HUES64 (cell line): ENCODE measurements around the gene BLOC1S6. TPM values are rescaled to one million over a fixed set of nuclear protein-coding genes. Genes with fewer than 3 reads are reported as not detected.
A peak's percentile ranks its signal among the peaks of the same experiment; 100 is the strongest.

Experiments
- H3K27ac ChIP-seq: 2 replicates; pipeline ENCODE4 v1.7.0; 2013; ENCODE audit warnings: low read depth, low read length, inconsistent platforms
- H3K27me3 ChIP-seq: 2 replicates; pipeline ENCODE4 v1.6.1; 2013; ENCODE audit warnings: mild to moderate bottlenecking, low read length; ENCODE audit not compliant: insufficient read depth
- H3K36me3 ChIP-seq: 2 replicates; pipeline ENCODE4 v1.6.1; 2013; ENCODE audit warnings: mild to moderate bottlenecking, low read length; ENCODE audit not compliant: insufficient read depth
- H3K4me1 ChIP-seq: 2 replicates; pipeline ENCODE4 v1.6.1; 2013; ENCODE audit warnings: mild to moderate bottlenecking, low read length, moderate library complexity; ENCODE audit not compliant: insufficient read depth
- H3K4me3 ChIP-seq: 2 replicates; pipeline ENCODE4 v1.5.1; 2013; ENCODE audit warnings: mild to moderate bottlenecking, low read length, moderate library complexity
- H3K9ac ChIP-seq: 2 replicates; pipeline ENCODE4 v1.6.1; 2013; ENCODE audit warnings: mild to moderate bottlenecking, low read depth, low read length
- H3K9me3 ChIP-seq: 2 replicates; pipeline ENCODE4 v1.6.1; 2013; ENCODE audit warnings: low read depth, low read length; ENCODE audit not compliant: insufficient read depth
- WGBS: fragments of 150-250, 120-280 bp; methylation state at CpG from one replicate; pipeline ENCODE4 v1.1.7; 2013; ENCODE audit warnings: missing lambda C conversion rate; 5-methylcytosine and 5-hydroxymethylcytosine counted together
- polyA plus RNA-seq, 2 experiments: library from polyadenylated mRNA; stranded (reverse); fragments of 50-300 nt; gene quantifications; one replicate each; pipeline ENCODE4 v1.2.3, GENCODE V29; 2013

BLOC1S6 gene
- polyA plus RNA-seq (2013, experiment 1 of 2), result 27.5 TPM
- polyA plus RNA-seq (2013, experiment 2 of 2), result 30.6 TPM

GRCh38 chr15:45587095-45587862 is at the start of gene BLOC1S6:
Gene BLOC1S6, plus strand, starts transcription at chr15:45587379. Its CDS starts 65 bp downstream, at chr15:45587444.
- H3K27ac ChIP-seq, result peak within 1 kb of the TSS; percentile 91
- no peaks in the 10 kb centered on the region for H3K27me3 ChIP-seq
- H3K4me1 ChIP-seq, result peaks cover 13% of the 10 kb centered on the region
- peak within 1 kb of the TSS; percentile 95 for H3K9ac ChIP-seq
- no peaks in the 10 kb centered on the region for H3K9me3 ChIP-seq
- H3K36me3 ChIP-seq, result peaks cover 4% of the 10 kb centered on the region; the same call in 1 of the 2 replicates
- H3K4me3 ChIP-seq, result peak within 1 kb of the TSS; percentile 75
- WGBS, result under 1% methylated on average over 62 of the region's 62 CpGs

GRCh38 chr15:45539680-45540079 is 47.5 kb upstream of the BLOC1S6 start:
- Histone ChIP-seq H3K36me3 (no peaks in the 10 kb centered on the region), H3K4me1 (peaks cover 7% of the 10 kb centered on the region), H3K4me3 (no peak overlapping the region), H3K27me3 (no peaks in the 10 kb centered on the region), H3K9me3 (no peaks in the 10 kb centered on the region), H3K27ac (no peak overlapping the region), H3K9ac (no peak overlapping the region)
- 97% methylated on average over 3 of the region's 3 CpGs for WGBS

- Histone ChIP-seq H3K27ac (no peak overlapping the region), H3K4me1 (peaks cover 3% of the 10 kb centered on the region; the same call in 1 of the 2 replicates), H3K4me3 (no peak overlapping the region), H3K36me3 (no peaks in the 10 kb centered on the region), H3K27me3 (no peaks in the 10 kb centered on the region), H3K9me3 (no peaks in the 10 kb centered on the region), H3K9ac (no peak overlapping the region)
- no CpG with 5 or more reads among the region's 1 CpG for WGBS
Observed at GRCh38 chr15:45540531-45540930, 46.6 kb upstream of the BLOC1S6 start.

GRCh38 chr15:45543051-45543450 is 44.1 kb upstream of the BLOC1S6 start:
- Histone ChIP-seq H3K4me3 (no peak overlapping the region), H3K27ac (no peak overlapping the region), H3K36me3 (no peaks in the 10 kb centered on the region), H3K9ac (no peak overlapping the region), H3K27me3 (no peaks in the 10 kb centered on the region), H3K9me3 (no peaks in the 10 kb centered on the region), H3K4me1 (no peaks in the 10 kb centered on the region)
- 96% methylated on average over 2 of the region's 3 CpGs for WGBS

- Histone ChIP-seq H3K4me1 (no peaks in the 10 kb centered on the region), H3K36me3 (no peaks in the 10 kb centered on the region), H3K4me3 (no peak overlapping the region), H3K9ac (no peak overlapping the region), H3K27ac (no peak overlapping the region), H3K27me3 (no peaks in the 10 kb centered on the region), H3K9me3 (no peaks in the 10 kb centered on the region)
- 93% methylated on average over 4 of the region's 4 CpGs for WGBS
Observed at GRCh38 chr15:45544266-45545023, 42.7 kb upstream of the BLOC1S6 start.

- no peak overlapping the region for H3K4me3 ChIP-seq
- no peaks in the 10 kb centered on the region for H3K36me3 ChIP-seq
- H3K27ac ChIP-seq, result no peak overlapping the region
- no peaks in the 10 kb centered on the region for H3K4me1 ChIP-seq
- 95% methylated on average over 7 of the region's 7 CpGs for WGBS
- H3K9ac ChIP-seq, result no peak overlapping the region
- H3K27me3 ChIP-seq, result no peaks in the 10 kb centered on the region; the same call in 1 of the 2 replicates
- no peaks in the 10 kb centered on the region for H3K9me3 ChIP-seq
Observed at GRCh38 chr15:45546789-45547188, 40.4 kb upstream of the BLOC1S6 start.

GRCh38 chr15:45548753-45549520 is 38.2 kb upstream of the BLOC1S6 start:
- WGBS, result 91% methylated on average over 17 of the region's 17 CpGs
- Histone ChIP-seq H3K4me3 (no peak overlapping the region), H3K4me1 (no peaks in the 10 kb centered on the region), H3K27me3 (no peaks in the 10 kb centered on the region; the same call in 1 of the 2 replicates), H3K27ac (no peak overlapping the region), H3K9ac (no peak overlapping the region), H3K36me3 (no peaks in the 10 kb centered on the region), H3K9me3 (no peaks in the 10 kb centered on the region)

GRCh38 chr15:45549541-45550220 is 37.5 kb upstream of the BLOC1S6 start:
- no peak overlapping the region for H3K27ac ChIP-seq

GRCh38 chr15:45550436-45550835 is 36.7 kb upstream of the BLOC1S6 start:
- Histone ChIP-seq H3K9ac (no peak overlapping the region), H3K9me3 (no peaks in the 10 kb centered on the region), H3K36me3 (no peaks in the 10 kb centered on the region), H3K27ac (no peak overlapping the region), H3K27me3 (peaks cover 5% of the 10 kb centered on the region), H3K4me1 (no peaks in the 10 kb centered on the region), H3K4me3 (no peak overlapping the region)
- 91% methylated on average over 2 of the region's 3 CpGs for WGBS

More at GRCh38 chr15:45549541-45550220, 37.5 kb upstream of the BLOC1S6 start:
- 96% methylated on average over 8 of the region's 9 CpGs for WGBS
- Histone ChIP-seq H3K36me3 (no peaks in the 10 kb centered on the region), H3K27me3 (no peaks in the 10 kb centered on the region; the same call in 1 of the 2 replicates), H3K9ac (no peak overlapping the region), H3K4me1 (no peaks in the 10 kb centered on the region), H3K4me3 (no peak overlapping the region), H3K9me3 (no peaks in the 10 kb centered on the region)

GRCh38 chr15:45551676-45552075 is 35.5 kb upstream of the BLOC1S6 start:
- no peak overlapping the region for H3K4me3 ChIP-seq
- WGBS, result 95% methylated on average over 3 of the region's 3 CpGs
- H3K27me3 ChIP-seq, result peaks cover 15% of the 10 kb centered on the region

More at GRCh38 chr15:45551676-45552075, 35.5 kb upstream of the BLOC1S6 start:
- no peaks in the 10 kb centered on the region for H3K36me3 ChIP-seq
- H3K4me1 ChIP-seq, result no peaks in the 10 kb centered on the region
- H3K9me3 ChIP-seq, result no peaks in the 10 kb centered on the region
- no peak overlapping the region for H3K9ac ChIP-seq
- H3K27ac ChIP-seq, result no peak overlapping the region
